HG03575 (cell line): ENCODE measurements around the gene PLCXD3.

Experiments
- ATAC-seq: cut with Tn5 transposase; IDR thresholded peaks from one replicate; pipeline ENCODE4 v1.9.1; 2021; ENCODE audit not compliant: unreplicated experiment, insufficient number of reproducible peaks, low FRiP score; ENCODE audit errors: extremely low read depth

Gene PLCXD3, protein sequence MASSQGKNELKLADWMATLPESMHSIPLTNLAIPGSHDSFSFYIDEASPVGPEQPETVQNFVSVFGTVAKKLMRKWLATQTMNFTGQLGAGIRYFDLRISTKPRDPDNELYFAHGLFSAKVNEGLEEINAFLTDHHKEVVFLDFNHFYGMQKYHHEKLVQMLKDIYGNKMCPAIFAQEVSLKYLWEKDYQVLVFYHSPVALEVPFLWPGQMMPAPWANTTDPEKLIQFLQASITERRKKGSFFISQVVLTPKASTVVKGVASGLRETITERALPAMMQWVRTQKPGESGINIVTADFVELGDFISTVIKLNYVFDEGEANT

DNA sequence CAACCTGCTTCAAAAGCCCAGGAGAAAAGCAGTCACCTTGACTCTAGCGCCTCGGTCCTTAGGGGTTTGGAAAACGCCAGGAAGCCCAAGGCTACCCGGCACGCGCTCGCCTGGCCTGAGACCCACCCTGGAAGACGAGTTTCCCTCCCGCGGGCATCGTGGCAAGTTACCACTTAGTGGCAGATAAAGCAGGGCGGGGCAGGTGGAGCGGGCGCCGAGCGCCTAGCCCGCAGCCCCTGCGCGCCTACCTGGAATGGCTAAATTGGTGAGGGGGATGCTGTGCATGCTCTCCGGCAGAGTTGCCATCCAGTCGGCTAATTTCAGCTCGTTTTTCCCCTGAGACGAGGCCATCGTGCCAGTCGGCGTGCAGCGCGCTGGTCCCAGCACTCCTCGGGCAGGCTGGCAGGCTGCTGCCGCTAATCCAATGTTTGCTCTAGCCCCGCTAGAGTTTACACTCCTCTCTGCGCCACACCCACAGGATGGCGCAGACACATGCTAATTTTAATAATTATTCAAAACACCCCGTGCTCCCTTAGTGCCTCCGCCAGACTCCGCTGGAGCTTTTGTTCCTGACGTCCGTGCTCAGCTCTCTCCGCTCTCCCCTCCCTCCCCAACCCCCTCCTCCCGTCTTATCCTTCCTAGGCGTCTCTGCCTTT lies at the start of gene PLCXD3:
Gene PLCXD3, minus strand, starts transcription at position 426 of the 656 bp plus-strand sequence. Its CDS starts 75 bp downstream, at position 351.
- ATAC-seq: no peak

GRCh38 chr5:41559184-41559583 lies 48.8 kb upstream of the PLCXD3 start:
- ATAC-seq: no peak

- no peak for ATAC-seq
These were observed 47.9 kb upstream of the PLCXD3 start for GRCh38 chr5:41558295-41558694.

DNA sequence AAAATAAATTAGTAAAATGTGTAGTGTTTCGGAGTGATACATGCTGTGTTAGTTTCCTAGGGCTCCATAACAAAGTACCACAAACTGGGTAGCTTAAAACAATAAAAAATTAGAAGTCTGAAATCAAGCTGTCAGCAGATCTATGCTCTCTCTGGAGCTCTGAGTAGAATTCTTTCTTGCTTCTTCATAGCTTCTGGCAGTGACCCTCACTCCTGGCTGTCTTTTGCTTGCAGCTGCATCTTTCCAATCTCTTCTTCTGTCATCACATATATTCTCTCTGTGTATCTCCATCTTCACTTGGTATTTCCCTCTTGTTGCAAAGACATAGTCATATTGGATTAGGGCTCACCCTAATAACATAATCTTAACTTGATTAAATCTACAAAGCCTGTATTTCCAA lies 37.6 kb upstream of the PLCXD3 start:
- no peak for ATAC-seq

- ATAC-seq: no peak
These were observed 31.8 kb upstream of the PLCXD3 start for GRCh38 chr5:41542183-41542582.

DNA sequence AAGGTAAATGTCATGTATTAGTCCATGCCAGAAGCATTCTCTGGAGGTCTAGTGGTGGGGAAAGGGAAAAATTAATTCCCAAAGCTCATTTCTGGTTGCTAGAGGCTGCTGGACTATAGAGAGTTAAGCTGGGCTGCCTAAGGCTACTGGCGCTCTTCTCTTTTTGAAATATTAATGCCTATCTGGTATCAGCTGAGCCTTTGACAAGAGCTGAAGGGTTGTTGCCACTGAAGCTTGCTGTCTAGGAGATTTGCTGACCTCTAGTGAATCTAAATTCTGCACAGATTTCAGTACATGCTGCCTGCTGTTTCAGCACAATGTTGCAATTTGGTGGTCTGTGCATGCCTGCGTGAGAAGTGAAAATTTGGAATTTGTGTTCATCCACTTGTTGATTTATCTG lies 29.1 kb upstream of the PLCXD3 start:
- ATAC-seq: no peak

DNA sequence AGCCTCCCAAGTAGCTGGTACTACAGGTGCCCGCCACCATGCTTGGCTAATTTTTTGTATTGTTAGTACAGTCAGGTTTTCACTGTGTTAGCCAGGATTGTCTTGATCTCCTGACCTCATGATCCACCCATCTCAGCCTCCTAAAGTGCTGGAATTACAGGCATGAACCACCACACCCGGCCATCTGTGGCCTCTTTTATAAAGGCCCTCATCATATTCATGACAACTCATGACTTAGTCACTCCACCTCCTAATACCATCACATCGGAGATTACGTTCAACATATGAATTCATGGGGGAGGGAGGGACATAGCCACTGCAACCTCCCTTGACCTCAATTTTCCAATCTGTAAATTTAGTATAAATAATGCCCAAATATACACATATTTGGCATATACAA lies 27.2 kb upstream of the PLCXD3 start:
- no peak for ATAC-seq

GRCh38 chr5:41532485-41532884 lies 22.1 kb upstream of the PLCXD3 start:
- ATAC-seq: no peak

DNA sequence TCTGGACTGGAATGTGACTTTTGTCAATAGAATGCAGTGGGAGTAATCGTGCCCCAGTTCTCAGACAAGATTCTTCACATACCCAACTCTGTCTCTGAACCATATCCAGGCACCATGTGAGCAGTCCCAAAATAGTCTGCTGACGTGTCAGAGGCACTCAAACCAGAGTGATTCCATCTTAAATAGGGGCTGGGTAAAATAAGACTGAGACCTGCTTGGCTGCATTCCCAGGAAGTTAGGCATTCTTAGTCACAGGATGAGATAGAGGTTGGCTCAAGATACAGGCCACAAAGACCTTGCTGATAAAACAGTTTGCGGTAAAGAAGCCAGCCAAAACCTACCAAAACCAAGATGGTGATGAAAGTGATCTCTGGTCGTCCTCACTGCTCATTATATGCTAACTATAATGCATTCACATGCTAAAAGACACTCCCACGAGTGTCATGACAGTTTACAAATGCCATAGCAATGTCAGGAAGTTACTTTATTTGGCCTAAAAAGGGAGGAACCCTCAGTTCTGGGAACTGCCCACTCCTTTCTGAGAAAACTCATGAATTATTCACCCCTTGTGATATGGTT lies 16.9 kb upstream of the PLCXD3 start:
- ATAC-seq: no peak

- ATAC-seq: no peak
These were observed 16.3 kb upstream of the PLCXD3 start for GRCh38 chr5:41526699-41527098.

DNA sequence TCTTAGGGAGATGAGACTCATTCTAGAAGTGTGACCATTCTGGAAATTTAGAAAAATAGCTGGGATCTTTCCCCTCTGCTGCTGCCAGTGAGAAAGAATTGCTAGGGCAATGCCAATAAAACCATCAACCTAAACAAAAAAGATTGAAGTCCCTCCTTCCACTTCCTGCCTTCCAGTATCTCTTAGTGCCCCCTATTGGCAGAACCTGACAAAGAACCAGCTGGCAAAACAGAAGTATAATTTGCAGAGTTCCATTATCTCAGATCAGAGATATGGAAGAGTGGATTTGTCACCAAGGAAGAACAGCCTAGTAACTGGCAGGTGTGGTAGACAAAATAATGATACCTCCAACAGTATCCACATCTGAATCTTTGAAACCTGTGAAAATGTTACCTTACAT lies 13.8 kb upstream of the PLCXD3 start:
- ATAC-seq: no peak

DNA sequence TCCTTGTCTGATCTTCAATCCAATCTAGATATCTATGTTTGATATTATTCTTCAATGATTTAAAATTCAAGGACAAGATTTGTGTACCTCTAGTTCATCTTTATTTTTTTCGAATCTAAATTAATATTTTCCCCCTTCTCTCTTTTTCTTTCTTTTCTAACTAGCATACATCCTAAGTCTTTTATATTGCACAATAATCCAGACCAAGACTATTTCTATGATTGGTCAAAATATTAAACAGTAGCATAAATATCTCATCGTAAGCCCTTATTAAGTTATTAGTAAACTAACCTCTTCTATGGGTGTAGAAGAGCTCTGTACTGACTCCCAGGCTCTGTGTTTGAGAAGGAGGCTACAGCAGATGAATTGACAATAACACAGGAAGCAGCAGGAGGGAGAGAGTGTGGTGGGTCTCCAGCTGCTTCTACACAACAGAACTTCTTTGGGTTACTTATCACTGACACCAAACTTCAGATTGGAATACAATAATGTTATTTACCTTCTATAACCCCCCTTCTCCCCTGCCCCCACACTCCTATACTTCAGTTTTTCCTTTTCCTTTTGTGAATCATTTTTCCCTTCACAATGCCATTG lies 11.9 kb upstream of the PLCXD3 start:
- ATAC-seq: no peak

DNA sequence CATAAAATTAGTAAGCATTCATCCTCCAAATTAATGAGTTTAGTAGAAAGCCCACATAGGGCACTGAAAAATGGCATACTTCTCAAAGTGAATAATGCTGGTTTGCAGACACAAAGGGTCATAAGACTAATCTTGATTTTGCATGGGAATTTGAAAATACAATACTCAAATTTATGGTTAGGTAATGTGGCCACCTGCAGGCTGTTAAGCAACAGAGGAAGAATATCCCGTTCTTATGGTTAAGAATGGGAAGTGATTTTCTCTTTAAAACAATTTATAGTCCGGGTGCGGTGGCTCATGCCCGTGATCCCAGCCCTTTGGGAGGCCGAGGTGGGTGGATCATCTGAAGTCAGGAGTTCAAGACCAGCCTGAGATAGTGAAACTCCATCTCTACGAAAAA lies 9.4 kb upstream of the PLCXD3 start:
- no peak for ATAC-seq

GRCh38 chr5:41517909-41518308 lies 7.5 kb upstream of the PLCXD3 start:
- no peak for ATAC-seq

DNA sequence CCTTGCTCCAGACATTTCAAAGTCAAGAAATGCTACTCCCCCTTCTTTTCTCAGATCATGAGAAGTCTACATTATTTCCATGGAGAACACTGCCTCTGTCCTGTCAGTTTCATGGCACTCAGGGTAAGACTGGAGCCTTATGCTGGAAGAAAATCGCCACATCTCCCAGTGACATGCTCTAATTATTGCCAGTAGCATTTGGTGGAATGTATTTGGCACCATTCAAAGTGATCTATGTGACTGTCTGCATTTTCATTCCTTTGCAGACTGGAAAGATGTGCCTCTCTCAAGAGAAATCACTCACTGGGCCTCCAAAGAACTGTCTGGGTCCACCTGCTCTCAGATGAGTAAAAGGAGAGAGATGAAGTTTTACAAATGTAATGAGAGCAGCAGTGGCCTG lies 840 bp upstream of the PLCXD3 start:
- ATAC-seq: no peak

GRCh38 chr5:41509399-41510175 lies 814 bp downstream of the PLCXD3 start:
- no peak for ATAC-seq

DNA sequence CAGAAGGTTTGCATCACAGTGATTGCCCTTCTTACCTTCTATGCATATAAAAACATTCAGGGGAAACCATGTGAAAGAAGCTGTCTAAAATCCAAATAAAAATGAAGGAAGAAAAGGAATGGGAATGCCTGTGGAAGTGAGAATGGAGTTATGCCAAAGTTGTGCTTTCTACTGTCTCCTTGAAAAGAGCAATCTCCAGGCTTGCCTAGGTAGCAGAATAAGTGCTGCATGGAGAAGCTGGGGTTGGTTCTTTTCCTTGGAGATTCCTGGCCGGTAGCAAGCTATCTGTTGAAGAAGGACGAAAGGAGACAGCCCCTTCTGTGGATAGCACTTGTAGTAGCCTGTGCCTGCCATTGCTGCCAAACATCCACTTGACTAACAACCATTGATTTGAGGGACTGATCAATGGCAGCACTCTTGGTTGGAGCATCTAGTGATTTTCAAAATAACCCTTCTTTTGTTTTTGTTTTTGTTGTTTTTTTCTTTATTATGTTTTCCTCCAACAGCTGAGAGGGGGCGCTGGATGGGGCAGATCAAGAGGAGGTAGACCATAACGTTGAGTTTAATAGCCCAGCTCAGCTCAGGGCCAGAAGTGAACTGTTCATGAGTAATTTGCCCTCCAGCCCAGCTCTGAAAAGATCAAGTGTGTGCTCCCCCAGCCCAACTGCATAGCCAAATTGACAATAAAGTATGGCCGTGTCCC lies 1.6 kb downstream of the PLCXD3 start:
- no peak for ATAC-seq

DNA sequence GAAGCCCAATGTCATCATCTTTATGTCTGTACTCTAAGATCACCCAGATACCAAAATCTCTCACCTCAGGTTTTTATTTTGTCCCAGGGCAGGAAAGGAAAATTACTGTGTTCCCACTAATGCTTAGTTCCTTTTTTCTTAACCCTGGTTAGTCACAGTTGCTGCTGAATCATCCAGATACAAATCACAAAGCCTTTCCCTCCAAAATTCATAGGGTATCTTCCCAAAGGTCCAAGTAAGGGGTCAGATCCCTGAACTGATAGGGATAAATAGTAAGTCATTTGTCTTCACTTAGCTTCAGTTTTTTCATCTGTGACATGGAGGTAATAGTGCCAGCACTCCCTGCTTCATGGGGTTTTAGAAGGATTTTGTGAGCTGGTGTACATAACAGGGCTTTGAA lies 2.2 kb downstream of the PLCXD3 start:
- no peak for ATAC-seq

DNA sequence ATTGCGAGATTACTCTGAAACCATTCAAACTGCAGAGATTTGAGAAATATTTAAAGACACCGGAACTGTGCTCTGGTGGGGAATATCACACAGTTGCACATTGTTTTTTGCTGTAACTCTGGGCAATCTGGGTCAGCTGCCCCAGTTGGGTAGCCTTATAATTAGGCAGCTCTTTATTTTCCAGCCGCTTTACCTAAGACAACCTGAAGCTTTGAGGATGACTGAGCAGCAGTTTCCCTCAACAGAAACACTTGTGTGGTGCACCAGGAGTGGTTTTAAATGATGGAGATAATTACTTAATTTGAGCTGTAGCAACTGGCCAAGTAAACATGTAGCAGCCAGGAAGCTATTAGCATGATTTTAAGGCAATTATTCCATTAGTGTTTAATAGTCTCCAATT lies 2.9 kb downstream of the PLCXD3 start:
- ATAC-seq: no peak
